Myocyte (in vitro differentiated cells): ENCODE measurements around the gene CD300A. TPM values are rescaled to one million over a fixed set of nuclear protein-coding genes. Genes with fewer than 3 reads are reported as not detected.
A peak's percentile ranks its signal among the peaks of the same experiment; 100 is the strongest.
"Not testable (repeated sequence)": the region's sequence is repeated elsewhere in the genome, so short reads cannot be mapped to it uniquely, and the experiment has no call there.

ENCODE experiments used
- DNase-seq: peaks from one replicate; pipeline ENCODE4 v3.0.0-alpha.2; 2012; ENCODE audit warnings: low read depth
- total RNA-seq: library from RNA; depleted of rRNA; stranded (reverse); fragments of >200 nt; gene quantifications from 2 replicates; pipeline ENCODE4 v1.2.3, GENCODE V29; 2014

Gene CD300A
- total RNA-seq, 1 donor from 2014 or later: not detected

DNA sequence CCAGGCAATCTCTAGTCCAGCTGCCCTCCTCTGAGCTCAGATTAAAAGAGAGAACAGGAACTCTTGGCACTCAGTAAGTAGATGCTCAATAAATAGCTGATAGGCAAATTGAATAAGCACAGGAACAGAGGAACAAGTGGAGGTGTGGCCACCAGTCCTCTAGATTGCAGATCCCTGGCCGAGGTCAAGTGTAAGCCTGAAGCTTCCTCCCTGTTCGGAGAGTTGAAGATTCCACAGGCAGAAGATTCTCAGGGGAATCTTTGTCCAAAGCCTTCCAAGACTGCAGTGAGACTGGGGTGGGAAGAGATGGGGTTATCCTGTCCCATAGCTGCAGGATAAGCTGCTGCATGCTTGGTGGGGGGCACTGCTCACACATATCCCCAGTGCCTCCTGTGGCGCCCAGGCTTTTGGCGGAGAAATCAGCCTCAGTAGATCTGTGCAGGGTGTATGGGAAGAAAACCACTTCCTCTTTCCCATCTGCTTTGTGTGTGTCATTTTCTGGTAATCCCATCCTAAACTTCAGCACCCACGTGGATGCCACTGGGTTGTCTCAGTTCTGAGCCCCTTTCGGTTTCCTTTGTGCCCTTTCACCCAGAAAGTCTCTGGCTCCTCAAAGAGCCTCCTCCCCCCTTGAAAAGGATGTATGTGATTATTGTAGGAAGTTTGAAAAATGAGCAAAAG, 12.1 kb downstream of the CD300A start:
- no peak for DNase-seq

DNA sequence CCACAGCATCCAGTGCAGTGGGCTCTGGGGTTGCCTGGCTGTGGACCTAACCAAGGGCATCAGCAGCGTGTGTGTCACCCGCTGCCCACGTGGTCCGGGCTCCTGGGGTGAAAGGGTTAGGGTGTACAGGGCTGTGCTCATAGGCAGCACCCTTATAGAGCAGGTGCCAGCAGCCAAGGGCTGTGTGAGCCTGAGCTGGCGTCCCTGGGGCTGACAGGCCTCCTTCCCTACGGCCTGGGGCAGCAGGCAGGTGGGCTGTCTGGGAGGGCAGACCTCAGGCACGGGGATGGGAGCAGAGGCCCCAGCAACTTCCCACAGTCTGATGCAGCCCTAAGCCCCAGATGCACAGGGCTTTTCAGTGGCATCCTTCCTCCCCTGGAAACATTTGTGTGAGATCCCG, 13.9 kb downstream of the CD300A start:
- DNase-seq: no peak

DNA sequence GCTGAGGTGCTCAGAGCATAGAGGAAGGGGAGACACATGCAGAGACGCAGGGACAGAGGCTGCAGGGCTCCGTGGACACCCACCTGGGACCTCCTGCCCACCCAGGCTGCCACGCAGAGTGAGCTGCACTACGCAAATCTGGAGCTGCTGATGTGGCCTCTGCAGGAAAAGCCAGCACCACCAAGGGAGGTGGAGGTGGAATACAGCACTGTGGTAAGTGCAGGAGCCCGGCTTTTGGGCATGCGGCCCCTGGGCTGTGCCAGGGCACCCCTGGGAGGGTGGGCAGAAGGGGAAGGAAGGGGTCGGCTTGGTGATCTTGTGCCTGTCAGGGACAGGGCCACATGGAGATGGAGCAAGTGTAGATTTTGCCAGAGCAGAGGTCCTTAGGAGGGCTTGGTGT, 15.2 kb downstream of the CD300A start:
- DNase-seq: no peak

DNA sequence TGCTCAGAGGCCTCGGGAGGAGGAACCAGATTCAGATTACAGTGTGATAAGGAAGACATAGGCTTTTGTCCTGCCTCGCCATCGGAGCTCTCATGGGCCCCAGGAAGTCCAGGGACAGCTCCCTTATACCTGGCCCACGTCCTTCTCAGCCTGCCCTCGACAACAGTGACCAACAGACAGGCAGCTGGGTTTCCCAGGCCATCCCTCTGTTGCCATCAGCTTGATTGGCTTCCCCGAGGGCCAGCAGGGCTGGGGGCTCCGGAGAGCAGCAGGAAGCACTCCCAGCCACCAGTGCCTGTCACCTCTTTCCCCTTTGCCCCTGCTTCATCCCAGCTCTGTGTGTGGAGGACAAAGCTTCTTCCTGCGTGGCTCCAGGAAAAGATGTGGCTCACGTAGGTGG, 17.6 kb downstream of the CD300A start:
- no peak for DNase-seq

DNA sequence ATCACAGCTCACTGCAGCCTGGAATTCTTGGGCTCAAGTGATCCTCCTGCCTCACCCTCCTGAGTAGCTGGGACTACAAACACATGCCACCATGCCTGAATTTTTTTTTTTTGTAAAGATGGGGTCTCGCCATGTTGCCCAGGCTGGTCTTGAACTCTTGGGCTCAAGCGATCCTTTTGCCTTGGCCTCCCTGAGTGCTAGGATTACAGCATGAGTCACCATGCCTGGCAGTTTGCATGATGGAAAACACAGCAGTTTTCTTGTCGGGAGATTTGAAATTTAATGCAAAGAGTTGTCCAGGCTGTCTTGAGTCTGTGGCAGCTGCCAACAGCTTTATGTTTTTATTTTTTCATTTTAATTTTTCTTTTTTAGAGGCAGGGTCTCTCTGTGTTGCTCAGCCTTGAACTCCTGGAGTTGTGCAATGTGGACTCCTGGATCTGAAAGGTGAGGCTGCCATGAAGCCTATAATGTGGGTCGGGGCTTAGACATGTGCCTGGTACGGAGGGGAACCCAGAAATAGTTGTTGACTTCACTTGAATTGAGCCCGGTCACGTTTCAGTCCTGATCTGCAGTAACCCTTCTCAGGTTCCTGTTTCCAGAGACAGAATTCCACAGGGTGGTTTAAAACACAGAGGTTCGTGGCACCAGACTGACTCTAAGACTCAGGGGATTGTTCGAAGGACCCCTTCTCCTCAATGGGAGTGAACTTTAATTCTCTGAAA, 18.7 kb downstream of the CD300A start:
- DNase-seq: no peak

DNA sequence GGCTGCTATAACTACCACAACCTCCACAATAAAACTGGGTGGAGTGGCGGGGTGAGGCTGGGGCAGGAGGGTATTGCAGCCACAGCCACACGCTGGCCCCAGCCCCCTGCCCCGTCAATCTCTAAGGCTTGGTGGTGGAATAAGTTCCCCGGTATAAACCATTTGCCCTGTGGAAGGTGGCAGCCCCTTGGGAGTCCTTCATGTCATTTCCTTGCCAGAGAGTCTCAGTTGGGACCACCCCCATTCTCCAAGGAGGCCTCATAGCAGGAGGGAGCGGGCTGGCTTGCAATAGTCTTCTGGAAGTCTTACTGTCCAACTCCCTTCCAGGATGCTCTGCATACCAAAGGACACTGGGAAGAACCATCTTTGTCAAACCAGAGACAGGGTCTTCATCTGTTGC, 19.4 kb downstream of the CD300A start:
- no peak for DNase-seq

DNA sequence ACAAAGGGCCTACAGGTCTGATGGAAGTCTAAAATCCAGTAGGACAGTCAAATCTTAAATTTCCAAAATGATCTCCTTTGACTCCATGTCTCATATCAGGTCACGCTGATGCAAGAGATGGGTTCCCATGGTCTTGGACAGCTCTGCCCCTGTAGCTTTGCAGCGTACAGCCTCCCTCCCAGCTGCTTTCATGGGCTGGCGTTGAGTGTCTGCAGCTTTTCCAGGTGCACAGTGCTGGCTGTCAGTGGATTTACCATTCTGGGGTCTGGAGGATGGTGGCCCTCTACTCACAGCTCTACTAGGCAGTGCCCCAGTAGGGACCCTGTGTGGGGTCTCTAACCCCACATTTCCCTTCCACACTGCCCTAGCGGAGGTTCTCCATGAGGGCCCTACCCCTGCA, 21.8 kb downstream of the CD300A start:
- DNase-seq: not testable (repeated sequence)

DNA sequence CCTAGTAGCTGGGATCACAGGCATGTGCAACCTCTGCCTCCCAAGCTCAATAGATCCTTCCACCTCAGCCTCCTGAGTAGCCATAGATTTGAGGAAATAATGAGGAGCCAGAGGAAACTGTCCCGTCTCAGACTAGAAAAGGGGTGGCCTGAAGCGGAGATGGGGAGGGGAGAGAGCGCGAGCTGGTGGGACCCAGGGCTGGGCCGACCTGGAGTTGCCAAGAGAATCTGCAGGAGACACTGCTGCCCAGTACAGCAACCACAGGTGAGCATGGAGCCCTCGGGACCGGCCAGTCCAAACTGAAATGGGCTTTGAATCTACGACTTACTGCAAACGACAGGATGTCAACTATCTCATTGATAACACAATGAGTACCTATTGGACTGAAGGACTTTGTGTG, 24.3 kb downstream of the CD300A start:
- no peak for DNase-seq

DNA sequence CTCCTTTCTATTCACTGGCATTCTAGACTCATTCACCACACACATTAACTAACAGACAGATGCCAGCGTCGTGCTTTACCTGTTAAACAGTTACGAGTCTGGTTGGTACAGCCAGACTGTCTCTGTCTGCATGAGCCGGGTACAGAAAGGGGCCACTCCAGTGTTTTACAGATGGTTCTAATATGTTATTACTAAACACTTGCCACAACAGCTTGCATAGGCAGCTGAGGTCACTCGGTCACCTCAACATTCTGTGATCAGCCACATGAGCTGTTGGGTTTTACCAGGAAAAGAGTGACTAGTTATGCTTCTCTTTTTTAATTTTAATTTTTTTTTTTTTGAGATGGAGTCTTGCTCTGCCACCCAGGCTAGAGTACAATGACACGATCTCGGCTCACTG, 25.2 kb downstream of the CD300A start:
- no peak for DNase-seq

DNA sequence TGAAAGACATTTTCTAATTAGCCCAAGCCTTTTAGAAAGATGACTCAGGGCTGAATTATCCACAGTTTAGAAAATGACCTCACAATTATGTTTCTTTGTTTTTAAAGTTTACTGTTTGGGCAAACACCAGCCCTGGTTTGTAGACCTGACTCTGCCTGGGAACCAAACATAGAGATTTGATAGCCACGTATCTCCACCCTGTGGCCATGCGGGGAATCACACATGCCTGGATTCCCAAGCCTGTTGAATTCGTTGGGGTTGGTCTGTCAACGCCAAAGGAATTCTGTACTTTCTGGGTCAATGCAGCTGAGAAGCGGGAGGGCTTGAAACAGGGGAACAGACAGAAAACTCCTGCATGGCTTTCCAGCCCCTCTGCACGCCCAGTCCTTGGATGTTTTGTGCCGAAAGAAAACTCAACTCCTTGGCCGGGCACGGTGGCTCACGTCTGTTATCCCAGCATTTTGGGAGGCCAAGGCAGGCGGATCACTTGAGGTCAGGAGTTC, 26.9 kb downstream of the CD300A start:
- DNase-seq: peak; percentile 43

DNA sequence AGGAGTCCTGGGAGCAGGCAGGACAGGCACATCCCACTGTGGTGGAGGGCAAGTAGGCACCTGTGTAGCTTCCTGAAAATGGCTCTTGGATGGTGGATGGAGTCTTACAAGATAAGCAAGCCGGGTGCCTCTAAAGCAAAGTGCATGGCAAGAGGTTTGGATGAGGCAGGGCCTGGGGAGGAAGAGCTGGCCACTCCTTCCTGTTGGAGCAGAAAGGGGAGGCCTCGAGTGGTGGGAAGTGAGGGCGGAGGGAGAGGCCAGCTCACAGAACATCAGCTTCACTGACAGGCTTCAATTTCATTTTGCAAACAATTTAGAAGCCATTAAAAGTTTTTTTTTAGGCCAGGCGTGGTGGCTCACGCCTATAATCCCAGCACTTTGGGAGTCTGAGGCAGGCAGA, 31.0 kb downstream of the CD300A start:
- DNase-seq: no peak

DNA sequence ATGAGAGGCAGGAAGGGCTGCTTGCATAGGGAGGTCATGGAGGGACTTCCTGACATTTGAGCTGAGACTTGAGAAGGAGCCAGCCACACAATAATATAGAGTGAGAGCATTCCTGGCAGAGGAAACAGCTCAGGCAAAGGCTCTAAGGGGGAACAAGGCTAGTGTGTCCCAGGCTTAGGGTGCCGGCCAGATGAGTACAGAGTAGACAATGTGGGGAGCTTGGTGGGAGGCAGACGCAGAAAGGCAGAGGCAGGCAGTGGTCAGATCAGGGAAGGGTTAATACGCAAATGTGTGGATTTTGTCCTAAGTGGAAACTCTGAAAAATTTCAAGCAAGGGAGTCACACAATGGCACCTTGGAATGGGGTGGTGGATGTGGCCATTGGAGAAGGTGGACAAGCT, 33.6 kb downstream of the CD300A start:
- DNase-seq: no peak

DNA sequence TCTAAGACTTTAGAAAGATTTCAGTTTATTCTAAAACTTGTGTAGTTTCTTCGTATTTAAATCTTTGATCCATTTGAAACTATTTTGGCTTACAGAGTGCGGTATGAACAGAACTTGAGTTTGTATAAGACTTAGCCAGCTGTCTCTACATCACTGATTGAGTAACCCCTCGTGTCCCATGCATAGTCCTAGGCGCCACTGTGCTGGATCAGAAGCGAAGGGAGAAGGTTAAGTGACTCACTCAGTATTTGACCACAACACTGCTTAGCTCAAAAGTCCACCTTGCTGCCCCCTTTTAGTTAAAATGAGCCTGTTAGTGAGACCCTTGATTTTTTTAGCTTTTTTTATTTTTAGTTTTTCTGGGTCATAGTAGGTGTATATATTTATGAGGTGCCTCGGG, 36.4 kb downstream of the CD300A start:
- DNase-seq: no peak

DNA sequence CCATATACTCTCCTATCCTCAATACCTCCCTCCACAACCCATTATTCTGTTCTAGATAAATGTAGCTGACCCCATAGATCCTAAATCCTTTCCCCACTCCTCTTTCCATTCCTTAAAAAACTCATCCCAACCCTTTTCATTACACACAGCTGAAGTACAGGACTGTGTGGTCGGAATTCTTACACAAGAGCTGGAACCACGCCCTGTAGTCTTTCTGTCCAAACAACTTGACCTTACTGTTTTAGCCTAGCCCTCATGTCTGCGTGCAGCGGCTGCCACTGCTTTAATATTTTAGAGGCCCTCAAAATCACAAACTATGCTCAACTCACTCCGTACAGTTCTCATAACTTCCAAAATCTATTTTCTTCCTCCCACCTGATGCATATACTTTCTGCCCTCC, 37.5 kb downstream of the CD300A start:
- not testable (repeated sequence) for DNase-seq

DNA sequence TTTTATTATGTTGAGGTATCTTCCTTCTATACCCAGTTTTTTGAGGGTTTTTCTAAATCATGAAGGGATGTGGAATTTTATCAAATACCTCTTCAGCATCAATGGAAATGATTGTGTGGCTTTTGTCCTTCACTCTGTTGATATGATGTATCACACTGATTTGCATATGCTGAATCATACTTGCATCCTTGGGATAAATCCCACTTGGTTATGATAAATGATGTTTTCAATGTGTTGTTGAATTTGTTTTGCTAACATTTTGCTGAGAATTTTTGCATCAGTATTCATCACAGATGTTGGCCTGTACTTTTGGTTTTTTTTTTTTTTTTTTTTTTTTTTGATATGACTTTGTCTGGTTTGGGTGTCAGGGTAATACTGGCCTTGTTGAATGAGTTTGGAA, 41.7 kb downstream of the CD300A start:
- DNase-seq: no peak

DNA sequence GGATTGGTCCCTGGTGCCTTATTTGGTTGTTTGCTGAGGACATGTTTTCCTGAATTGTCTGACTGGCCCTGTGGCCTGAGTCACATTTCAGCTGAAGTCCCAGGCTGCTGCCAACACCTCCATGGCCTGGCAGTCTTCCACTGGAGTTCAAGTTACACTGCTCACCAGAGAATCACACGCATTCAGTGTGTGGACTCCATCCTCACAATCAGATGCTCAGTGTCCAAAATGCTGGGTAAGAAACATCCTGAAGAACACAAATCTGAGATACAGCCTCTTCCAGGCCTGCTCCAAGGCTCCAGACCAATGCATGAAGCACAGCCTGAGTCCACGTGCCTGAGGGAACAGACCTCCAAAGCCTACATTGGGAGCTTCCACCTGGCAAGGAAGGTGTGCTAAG, 45.6 kb downstream of the CD300A start:
- DNase-seq: no peak

DNA sequence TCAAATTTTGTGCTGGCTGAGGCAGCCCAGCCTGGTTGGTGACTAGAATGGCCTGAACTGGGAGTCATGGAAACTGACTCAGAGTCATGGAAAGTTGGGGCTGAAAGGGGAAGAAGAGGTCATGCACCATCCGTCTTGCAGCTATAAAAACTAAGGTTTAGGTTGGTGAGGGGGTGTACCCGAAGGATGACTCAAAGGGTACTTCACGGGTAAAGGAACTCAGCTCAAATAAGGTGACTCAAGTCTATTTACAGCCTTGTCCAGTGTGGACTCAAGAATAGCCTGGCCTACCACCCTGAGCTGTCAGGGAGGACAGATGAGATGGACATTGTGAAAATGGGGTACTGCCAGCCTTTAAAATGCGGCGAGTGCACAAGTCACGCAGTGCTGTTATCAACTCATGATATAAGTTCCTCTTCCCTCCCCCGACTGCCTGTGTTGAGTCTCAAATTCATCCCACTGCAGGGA, 46.2 kb downstream of the CD300A start:
- DNase-seq: no peak

DNA sequence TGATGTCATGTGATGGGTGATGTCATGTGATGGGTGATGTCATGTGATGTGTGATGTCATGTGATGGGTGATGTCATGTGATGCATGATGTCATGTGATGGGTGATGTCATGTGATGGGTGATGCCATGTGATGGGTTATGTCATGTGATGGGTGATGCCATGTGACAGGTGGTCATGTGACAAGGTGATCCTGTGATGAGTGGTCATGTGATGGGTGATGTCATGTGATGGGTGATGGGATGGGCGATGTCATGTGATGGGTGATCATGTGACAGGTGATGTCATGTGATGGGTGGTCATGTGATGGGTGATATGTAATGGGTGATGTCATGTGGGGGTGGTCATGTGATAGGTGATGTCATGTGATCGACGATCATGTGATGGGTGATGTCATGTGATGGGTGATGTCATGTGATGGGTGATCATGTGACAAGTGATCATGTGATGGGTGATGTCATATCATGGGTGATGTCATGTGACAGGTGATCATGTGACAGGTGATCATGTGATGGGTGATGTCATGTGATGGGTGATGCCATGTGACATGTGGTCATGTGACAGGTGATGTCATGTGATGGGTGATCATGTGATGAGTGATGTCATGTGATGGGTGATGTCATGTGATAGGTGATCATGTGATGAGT, 47.7 kb downstream of the CD300A start:
- no peak for DNase-seq

DNA sequence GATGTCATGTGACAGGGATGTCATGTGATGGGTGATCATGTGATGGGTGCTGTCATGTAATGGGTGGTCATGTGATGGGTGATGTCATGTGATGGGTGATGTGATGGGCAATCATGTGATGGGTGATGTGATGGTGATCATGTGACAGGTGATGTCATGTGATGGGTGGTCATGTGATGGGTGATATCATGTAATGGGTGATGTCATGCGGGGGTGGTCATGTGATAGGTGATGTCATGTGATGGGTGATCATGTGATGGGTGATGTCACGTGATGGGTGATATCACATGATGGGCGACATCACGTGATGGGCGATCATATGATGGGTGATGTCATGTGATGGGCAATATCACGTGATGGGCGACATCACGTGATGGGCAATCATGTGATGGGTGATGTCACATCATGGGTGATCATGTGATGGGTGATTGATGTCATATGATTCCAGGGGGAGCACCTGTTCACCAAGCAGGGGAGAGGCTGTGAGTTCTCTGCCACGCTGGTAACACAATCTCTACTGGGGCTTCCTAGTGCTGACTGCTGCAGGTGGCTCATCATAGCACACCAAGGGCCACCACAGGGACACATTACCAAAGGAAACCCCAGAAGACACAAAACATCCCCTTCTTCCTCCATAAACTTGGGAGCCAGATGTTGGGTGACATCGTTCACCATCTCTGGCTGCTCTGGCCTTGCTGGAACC, 48.3 kb downstream of the CD300A start:
- DNase-seq: no peak

DNA sequence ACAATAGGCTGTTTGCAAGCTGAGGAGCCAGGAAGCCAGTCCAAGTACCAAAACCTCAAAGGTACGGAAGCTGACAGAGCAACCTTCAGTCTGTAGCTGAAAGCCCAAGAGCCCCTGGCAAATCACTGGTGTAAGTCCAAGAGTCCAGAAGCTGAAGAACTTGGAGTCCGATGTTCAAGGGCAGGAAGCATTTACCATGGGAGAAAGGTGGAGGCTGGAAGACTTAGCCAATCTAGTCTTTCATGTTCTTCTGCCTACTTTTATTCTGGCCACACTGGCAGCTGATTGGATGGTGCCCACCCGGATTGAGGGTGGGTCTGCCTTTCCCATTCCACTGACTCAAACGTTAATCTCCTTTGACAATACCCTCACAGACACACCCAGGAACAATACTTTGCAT, 49.5 kb downstream of the CD300A start:
- DNase-seq: no peak

DNA sequence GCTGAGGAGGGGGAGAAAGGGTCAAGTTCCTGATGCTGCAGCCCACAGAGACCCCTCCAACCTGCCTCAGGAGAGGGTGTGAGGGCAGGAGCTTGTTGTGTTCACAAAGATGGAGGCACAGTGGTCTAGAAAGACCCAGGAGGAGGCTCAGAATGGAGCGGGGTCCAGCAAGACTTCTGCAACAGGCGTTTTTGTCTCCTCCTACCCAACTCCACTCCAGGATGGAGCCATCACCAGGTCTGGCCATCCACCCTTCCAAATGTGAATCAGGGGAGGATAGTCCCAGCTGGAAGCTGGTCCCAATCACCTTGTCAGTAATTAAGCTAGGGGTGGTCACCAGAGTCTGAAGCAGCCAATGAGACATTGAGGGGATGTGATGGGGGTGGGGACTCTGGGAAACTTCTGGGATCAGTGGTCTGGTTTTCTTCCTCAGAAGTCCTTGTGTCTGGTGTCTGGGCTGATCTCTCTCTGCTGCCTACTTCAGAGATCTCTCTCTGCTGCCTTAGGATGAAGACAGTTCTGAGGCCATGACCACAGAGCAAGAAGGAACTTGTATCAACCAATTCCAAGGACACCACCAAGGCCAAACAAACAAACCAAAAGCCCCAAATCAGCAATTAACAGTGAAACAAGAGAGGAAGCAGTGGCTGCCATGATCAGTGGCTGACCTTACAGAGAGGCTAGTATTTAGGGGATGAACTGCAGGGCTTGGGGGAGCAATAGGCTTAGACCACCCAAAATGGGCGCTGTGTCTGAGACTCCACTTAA, 50.3 kb downstream of the CD300A start:
- no peak for DNase-seq
